HG02981 (cell line): ENCODE data around the gene PRICKLE4.
"Not testable (repeated sequence)": the region's sequence is repeated elsewhere in the genome, so short reads cannot be mapped to it uniquely, and the experiment has no call there.

Source experiments
- ATAC-seq: cut with Tn5 transposase; IDR thresholded peaks from one replicate; pipeline ENCODE4 v1.9.1; 2021; ENCODE audit warnings: mild to moderate bottlenecking, moderate library complexity; ENCODE audit not compliant: unreplicated experiment

PRICKLE4 gene

GRCh38 chr6:41743406-41744235, 37.0 kb upstream of the PRICKLE4 start:
- ATAC-seq = no peak

GRCh38 chr6:41744236-41744787, 36.3 kb upstream of the PRICKLE4 start:
- no peak for ATAC-seq

- no peak for ATAC-seq
Observed at GRCh38 chr6:41746107-41746506, 34.5 kb upstream of the PRICKLE4 start.

- no peak for ATAC-seq
Observed at GRCh38 chr6:41747256-41748101, 33.1 kb upstream of the PRICKLE4 start, which contains the start of gene PGC. PGC (minus strand) TSS chr6:41747397; CDS start chr6:41747334, 63 bp downstream.

- ATAC-seq = no peak
Observed at GRCh38 chr6:41748102-41748477, 32.5 kb upstream of the PRICKLE4 start.

- no peak for ATAC-seq
Observed at GRCh38 chr6:41748542-41748941, 32.0 kb upstream of the PRICKLE4 start.

- ATAC-seq = no peak
Observed at GRCh38 chr6:41750374-41750773, 30.2 kb upstream of the PRICKLE4 start.

- no peak for ATAC-seq
Observed at GRCh38 chr6:41755895-41756294, 24.7 kb upstream of the PRICKLE4 start.

GRCh38 chr6:41756354-41756753, 24.2 kb upstream of the PRICKLE4 start:
- no peak for ATAC-seq

GRCh38 chr6:41757271-41757670, 23.3 kb upstream of the PRICKLE4 start:
- ATAC-seq = no peak

- no peak for ATAC-seq
Observed at GRCh38 chr6:41757931-41758640, 22.5 kb upstream of the PRICKLE4 start.

- ATAC-seq = no peak
Observed at GRCh38 chr6:41758641-41759035, 21.9 kb upstream of the PRICKLE4 start.

- ATAC-seq = no peak
Observed at GRCh38 chr6:41759106-41759904, 21.3 kb upstream of the PRICKLE4 start.

GRCh38 chr6:41759905-41760579, 20.5 kb upstream of the PRICKLE4 start:
- ATAC-seq = no peak

- ATAC-seq = no peak
Observed at GRCh38 chr6:41763470-41763869, 17.1 kb upstream of the PRICKLE4 start.

- ATAC-seq = not testable (repeated sequence)
Observed at GRCh38 chr6:41766043-41766664, 14.4 kb upstream of the PRICKLE4 start.

- no peak for ATAC-seq
Observed at GRCh38 chr6:41767112-41767833, 13.3 kb upstream of the PRICKLE4 start.

- ATAC-seq = no peak
Observed at GRCh38 chr6:41768545-41769308, 11.9 kb upstream of the PRICKLE4 start.
